Smooth muscle cell (in vitro differentiated cells): ENCODE data around the gene PPM1H. TPM values are rescaled to one million over a fixed set of nuclear protein-coding genes. Genes with fewer than 3 reads are reported as not detected.
A peak's percentile ranks its signal among the peaks of the same experiment; 100 is the strongest.

Experiments used
- DNase-seq: peaks from one replicate; lab custom pipeline; 2025; ENCODE audit not compliant: unreplicated experiment; lab: John Stamatoyannopoulos, UW
- H2AFZ ChIP-seq: fragments of 200-600 bp; sonication (generic); 2 replicates; pipeline ENCODE4 v1.6.0; 2016; ENCODE audit warnings: antibody characterized with exemption, low read depth, mild to moderate bottlenecking
- H3F3A ChIP-seq: fragments of 200-600 bp; sonication (generic); 2 replicates; pipeline ENCODE4 v1.6.0; 2017; ENCODE audit warnings: antibody characterized with exemption, low read depth
- H3K27ac ChIP-seq: fragments of 200-600 bp; sonication (generic); 2 replicates; pipeline ENCODE4 v1.5.1; 2016; ENCODE audit warnings: low read depth, mild to moderate bottlenecking
- H3K27me3 ChIP-seq: fragments of 200-600 bp; sonication (generic); 2 replicates; pipeline ENCODE4 v1.6.1; 2016; ENCODE audit warnings: low read depth, mild to moderate bottlenecking
- H3K36me3 ChIP-seq: fragments of 200-600 bp; sonication (generic); 2 replicates; pipeline ENCODE4 v1.5.1; 2016; ENCODE audit warnings: low read depth
- H3K4me1 ChIP-seq: fragments of 200-600 bp; sonication (generic); 2 replicates; pipeline ENCODE4 v1.5.1; 2016; ENCODE audit warnings: low read depth
- H3K4me2 ChIP-seq: fragments of 200-600 bp; sonication (generic); 2 replicates; pipeline ENCODE4 v1.6.0; 2016; ENCODE audit warnings: mild to moderate bottlenecking
- H3K4me3 ChIP-seq: fragments of 200-600 bp; sonication (generic); 2 replicates; pipeline ENCODE4 v1.5.1; 2016; ENCODE audit warnings: mild to moderate bottlenecking
- H3K79me2 ChIP-seq: fragments of 200-600 bp; sonication (generic); 2 replicates; pipeline ENCODE4 v1.6.0; 2016; ENCODE audit warnings: low read depth, mild to moderate bottlenecking
- H3K9ac ChIP-seq: fragments of 200-600 bp; sonication (generic); 2 replicates; pipeline ENCODE4 v1.6.0; 2016; ENCODE audit warnings: low read depth
- H3K9me3 ChIP-seq: fragments of 200-600 bp; sonication (generic); replicated peaks from 2 replicates; pipeline ENCODE4 v1.5.1; 2016; ENCODE audit warnings: low read depth
- H4K20me1 ChIP-seq: fragments of 200-600 bp; sonication (generic); 2 replicates; pipeline ENCODE4 v1.6.0; 2016; ENCODE audit warnings: low read depth
- WGBS: methylation state at CpG from one replicate; pipeline ENCODE4 v1.1.7; 2016; ENCODE audit warnings: low lambda C conversion rate; 5-methylcytosine and 5-hydroxymethylcytosine counted together
- polyA plus RNA-seq: library from polyadenylated mRNA; unstranded; fragments of >200 nt; fragmentation: Nextera tagmentation; extraction: Ambion mirVana; gene quantifications from 2 replicates; pipeline ENCODE4 v1.2.1, GENCODE V29; 2016
- total RNA-seq: library from RNA; depleted of rRNA; stranded (reverse); fragments of >200 nt; gene quantifications from 2 replicates; pipeline ENCODE4 v1.2.3, GENCODE V29; 2014
- TF ChIP-seq, protein P1 (sequence below): fragments of 200-600 bp; sonication (generic); IDR thresholded peaks from 2 replicates; pipeline ENCODE4 v1.5.1; 2017; ENCODE audit warnings: borderline replicate concordance, mild to moderate bottlenecking, antibody characterized with exemption; ENCODE audit not compliant: insufficient read depth, poor library complexity, severe bottlenecking

PPM1H gene
- total and polyA plus RNA-seq, 2 experiments from 2014 or later: 0.56 to 3.6 TPM

DNA sequence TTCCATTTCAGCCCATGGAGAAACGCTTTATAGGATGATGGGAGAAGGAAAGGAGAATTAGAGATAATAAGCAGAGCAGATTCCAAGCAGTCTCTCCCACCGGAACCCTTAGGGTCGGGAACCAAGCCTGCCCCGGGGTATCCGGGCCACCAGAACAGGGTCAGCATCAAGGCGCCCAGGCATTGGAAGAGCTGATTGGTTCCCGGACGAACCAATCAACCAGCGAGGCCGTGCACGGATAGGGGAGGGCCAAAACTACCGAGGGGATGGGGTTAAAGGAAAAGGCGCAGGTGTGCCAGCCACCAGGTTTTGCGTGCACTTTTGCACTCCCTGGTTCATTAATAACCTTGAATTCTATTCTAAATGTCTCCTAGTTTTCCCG lies 1.7 kb downstream of the PPM1H start:
- Histone ChIP-seq H2AFZ (no peak overlapping the region), H4K20me1 (no peaks in the 10 kb centered on the region), H3K27ac (no peak overlapping the region), H3K4me3 (peak overlapping the region; percentile 77), H3K79me2 (no peaks in the 10 kb centered on the region), H3K9me3 (no peaks in the 10 kb centered on the region), H3K4me1 (peaks cover 8% of the 10 kb centered on the region), H3K36me3 (no peaks in the 10 kb centered on the region), H3F3A (no peaks in the 10 kb centered on the region), H3K27me3 (peaks cover 80% of the 10 kb centered on the region), H3K4me2 (peak overlapping the region; percentile 93), H3K9ac (no peak overlapping the region)
- WGBS: under 1% methylated on average over 15 of the region's 15 CpGs
- no peak for DNase-seq
- TF ChIP-seq, protein P1, sequence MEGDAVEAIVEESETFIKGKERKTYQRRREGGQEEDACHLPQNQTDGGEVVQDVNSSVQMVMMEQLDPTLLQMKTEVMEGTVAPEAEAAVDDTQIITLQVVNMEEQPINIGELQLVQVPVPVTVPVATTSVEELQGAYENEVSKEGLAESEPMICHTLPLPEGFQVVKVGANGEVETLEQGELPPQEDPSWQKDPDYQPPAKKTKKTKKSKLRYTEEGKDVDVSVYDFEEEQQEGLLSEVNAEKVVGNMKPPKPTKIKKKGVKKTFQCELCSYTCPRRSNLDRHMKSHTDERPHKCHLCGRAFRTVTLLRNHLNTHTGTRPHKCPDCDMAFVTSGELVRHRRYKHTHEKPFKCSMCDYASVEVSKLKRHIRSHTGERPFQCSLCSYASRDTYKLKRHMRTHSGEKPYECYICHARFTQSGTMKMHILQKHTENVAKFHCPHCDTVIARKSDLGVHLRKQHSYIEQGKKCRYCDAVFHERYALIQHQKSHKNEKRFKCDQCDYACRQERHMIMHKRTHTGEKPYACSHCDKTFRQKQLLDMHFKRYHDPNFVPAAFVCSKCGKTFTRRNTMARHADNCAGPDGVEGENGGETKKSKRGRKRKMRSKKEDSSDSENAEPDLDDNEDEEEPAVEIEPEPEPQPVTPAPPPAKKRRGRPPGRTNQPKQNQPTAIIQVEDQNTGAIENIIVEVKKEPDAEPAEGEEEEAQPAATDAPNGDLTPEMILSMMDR: no peak

DNA sequence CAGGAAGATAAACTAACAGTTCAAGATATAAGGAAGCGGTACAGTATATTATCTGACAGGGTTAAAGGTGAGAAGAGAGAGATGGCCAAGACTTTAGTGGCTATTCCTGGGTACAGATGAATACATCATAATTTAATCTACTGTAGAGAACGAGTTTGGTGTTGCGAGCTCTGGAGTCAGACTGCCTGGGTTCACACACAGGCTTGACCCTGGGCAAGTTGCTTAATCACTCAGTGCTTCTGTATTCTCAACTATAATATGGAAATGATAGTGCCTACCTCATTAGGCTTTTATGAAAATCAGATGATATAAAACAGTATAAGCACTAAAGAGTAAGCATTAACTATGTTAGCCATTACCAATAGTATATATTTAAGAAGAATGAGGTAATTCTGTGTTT lies 3.5 kb downstream of the PPM1H start:
- H2AFZ ChIP-seq: no peak overlapping the region
- no peaks in the 10 kb centered on the region for H4K20me1 ChIP-seq
- WGBS: 74% methylated on average over 3 of the region's 3 CpGs
- H3K27ac ChIP-seq: peak overlapping the region; percentile 4
- no peaks in the 10 kb centered on the region for H3K79me2 ChIP-seq
- peaks cover 81% of the 10 kb centered on the region for H3K27me3 ChIP-seq
- H3K9me3 ChIP-seq: no peaks in the 10 kb centered on the region
- no peaks in the 10 kb centered on the region for H3K36me3 ChIP-seq
- H3K4me1 ChIP-seq: peaks cover 8% of the 10 kb centered on the region
- no peak overlapping the region for H3K4me2 ChIP-seq
- H3K9ac ChIP-seq: no peak overlapping the region
- TF ChIP-seq, protein P1: no peak
- no peaks in the 10 kb centered on the region for H3F3A ChIP-seq
- H3K4me3 ChIP-seq: no peak overlapping the region
- no peak for DNase-seq

- TF ChIP-seq, protein P1: no peak
- Histone ChIP-seq H3K27me3 (peaks cover 75% of the 10 kb centered on the region), H3K36me3 (no peaks in the 10 kb centered on the region), H3K27ac (peak overlapping the region; percentile 4), H3K79me2 (no peaks in the 10 kb centered on the region), H3K9ac (no peak overlapping the region), H3F3A (no peaks in the 10 kb centered on the region), H3K9me3 (no peaks in the 10 kb centered on the region), H3K4me1 (peaks cover 8% of the 10 kb centered on the region), H3K4me3 (no peak overlapping the region), H4K20me1 (no peaks in the 10 kb centered on the region), H3K4me2 (peak overlapping the region; percentile 19), H2AFZ (no peak overlapping the region)
- no peak for DNase-seq
- 5% methylated on average over 5 of the region's 5 CpGs for WGBS
Observed at GRCh38 chr12:62930546-62931425, 4.2 kb downstream of the PPM1H start.
